GM19240 (cell line): Measurements from ENCODE around the gene ASB8.
A peak's percentile ranks its signal among the peaks of the same experiment; 100 is the strongest.

Experiments used
- DNase-seq: peaks from one replicate; pipeline ENCODE4 v3.0.0; 2011; ENCODE audit warnings: low spot score; ENCODE audit not compliant: insufficient read length

Gene ASB8, protein sequence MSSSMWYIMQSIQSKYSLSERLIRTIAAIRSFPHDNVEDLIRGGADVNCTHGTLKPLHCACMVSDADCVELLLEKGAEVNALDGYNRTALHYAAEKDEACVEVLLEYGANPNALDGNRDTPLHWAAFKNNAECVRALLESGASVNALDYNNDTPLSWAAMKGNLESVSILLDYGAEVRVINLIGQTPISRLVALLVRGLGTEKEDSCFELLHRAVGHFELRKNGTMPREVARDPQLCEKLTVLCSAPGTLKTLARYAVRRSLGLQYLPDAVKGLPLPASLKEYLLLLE

GRCh38 chr12:48157018-48157888, at the start of gene ASB8:
Gene ASB8, minus strand, starts transcription at chr12:48157515. Its CDS starts 4,019 bp downstream, at chr12:48153496.
- DNase-seq, result peak; percentile 79

GRCh38 chr12:48203192-48203591, 45.9 kb upstream of the ASB8 start, which contains the start of gene OR10AD1:
Gene OR10AD1, minus strand, starts transcription at chr12:48203292. Its CDS starts 0 bp downstream, at chr12:48203292.
- DNase-seq, result no peak

DNA sequence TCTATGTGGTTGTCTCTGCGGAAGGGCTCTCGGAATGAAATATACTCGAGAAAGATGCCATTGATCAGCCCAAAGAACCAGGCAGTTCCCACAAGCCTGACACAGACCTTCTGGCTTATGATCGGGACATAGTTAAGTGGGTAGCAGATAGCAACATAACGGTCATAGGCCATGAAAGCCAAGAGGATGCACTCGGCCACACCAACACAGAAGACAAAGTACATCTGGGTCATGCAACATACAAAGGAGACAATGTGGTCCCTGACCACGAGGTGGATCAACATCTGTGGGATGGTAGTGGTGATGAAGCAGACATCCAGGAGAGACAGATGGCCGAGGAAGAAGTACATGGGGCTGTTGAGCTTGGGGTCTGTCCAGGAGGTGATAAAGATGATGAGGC, 45.5 kb upstream of the ASB8 start:
- no peak for DNase-seq

GRCh38 chr12:48201516-48201915, 44.2 kb upstream of the ASB8 start:
- no peak for DNase-seq

DNA sequence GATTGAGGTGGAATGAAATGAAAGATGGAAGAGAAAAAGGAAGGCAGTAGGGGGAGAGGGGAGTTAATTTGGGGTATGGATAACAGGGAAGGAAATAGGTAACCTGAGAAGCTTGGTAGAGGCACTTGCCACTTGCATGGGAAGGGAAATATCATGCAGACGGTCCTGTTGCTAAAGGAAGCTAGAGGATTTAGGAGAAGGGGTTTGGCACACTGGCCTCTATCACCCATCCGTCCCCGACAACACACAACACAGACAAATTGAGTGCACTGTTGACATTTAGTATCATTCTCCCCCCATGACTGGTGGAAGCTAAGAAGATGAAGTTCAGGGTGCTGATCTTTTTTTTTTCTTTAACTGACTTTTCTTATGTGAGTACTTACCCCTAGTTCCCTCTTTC, 43.8 kb upstream of the ASB8 start:
- DNase-seq, result no peak

GRCh38 chr12:48199774-48200221, 42.5 kb upstream of the ASB8 start:
- no peak for DNase-seq

DNA sequence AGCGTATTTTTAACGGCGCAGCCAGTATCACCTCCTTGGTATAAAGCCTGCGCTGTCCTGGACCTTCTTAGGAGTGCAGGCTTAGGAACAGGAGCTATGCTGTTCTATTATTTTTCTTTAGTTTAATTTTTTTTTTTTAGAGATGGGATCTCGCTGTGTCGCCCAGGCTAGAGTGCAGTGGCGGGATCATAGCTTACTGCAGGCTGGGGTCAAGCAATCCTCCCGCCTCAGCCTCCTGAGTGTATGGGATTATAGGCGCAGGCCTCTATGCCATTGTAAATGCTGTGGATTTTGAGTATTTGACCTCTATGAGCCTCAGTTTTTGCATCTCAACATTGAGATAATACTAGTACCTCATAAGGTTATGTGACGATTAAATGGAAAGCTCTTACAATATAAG, 41.7 kb upstream of the ASB8 start:
- no peak for DNase-seq

DNA sequence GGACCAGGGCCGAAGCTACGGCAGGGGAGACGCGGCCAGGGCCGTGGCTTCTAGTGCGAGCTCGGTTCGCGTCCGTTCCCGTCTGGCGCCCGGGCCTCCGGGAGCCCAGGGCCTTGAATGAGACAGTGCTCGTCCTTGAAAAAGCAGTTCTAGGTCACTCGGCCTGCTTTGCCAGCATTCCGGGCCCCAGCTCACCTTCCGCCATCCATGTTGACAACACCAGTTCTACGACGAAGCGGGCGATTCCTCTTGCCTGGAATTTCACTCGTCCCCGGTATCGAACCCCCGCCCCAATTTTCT, 41.3 kb upstream of the ASB8 start:
- no peak for DNase-seq

GRCh38 chr12:48197971-48198671, 40.8 kb upstream of the ASB8 start:
- peak; percentile 70 for DNase-seq

GRCh38 chr12:48197549-48197970, 40.2 kb upstream of the ASB8 start:
- no peak for DNase-seq

GRCh38 chr12:48194799-48195201, 37.5 kb upstream of the ASB8 start:
- no peak for DNase-seq

GRCh38 chr12:48193623-48194022, 36.3 kb upstream of the ASB8 start:
- no peak for DNase-seq

DNA sequence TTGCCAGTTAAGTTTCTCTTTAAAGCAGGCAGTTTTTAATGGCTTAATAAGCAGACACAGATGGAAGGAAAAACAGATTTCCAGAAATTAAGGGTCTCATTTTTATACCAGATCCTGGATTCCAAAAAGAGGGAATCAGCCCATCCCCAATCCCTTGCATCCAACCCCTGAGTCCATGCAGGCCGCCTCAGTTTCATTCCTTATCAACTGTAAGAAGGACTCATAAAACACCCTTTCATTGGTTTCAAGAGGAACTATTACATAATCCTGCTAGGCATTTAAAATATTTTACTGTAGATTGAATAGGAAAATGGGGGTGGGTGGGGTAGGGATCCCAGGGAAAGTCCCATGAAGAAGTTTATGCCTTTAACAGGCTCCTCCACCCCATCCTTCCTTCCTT, 35.5 kb upstream of the ASB8 start:
- no peak for DNase-seq

DNA sequence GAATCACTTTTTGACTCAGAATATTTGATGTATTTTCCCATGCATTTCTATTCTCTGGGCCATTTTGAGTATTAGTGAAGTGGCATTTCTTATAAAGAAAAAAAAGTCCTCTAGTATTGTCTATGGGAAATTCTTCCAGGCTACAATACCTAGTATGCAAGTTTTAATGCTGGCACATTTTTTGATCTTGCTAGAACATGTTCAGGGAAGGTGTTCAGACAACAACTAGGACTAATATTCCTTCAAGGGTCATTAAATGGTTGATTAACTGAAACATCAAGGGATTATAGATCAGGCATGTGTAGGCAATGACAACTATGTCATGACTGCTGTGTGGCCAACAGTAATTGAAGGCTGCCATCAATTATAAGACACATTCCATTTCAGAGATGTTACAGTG, 33.8 kb upstream of the ASB8 start:
- DNase-seq, result no peak

GRCh38 chr12:48189331-48190125, 32.2 kb upstream of the ASB8 start:
- DNase-seq, result no peak

- DNase-seq, result no peak
These were observed 30.8 kb upstream of the ASB8 start for GRCh38 chr12:48187916-48188695.

GRCh38 chr12:48185181-48185919, 28.0 kb upstream of the ASB8 start:
- no peak for DNase-seq

DNA sequence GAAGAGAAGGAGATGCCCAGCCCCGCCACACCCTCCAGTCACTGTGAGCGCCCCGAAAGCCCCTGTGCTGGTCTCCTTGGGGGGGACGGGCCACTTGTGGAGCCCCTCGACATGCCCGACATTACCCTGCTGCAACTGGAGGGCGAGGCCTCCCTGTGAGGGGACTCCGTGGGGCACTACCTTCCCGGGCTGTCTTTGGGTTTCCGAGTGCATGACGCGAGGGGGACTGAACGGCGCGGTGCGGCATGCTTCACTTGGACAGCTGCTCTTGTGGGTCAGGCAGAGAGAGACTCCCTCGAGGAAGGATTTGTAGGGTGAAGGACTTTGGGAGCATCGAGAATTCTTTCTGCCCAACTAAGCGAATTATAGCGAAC, 27.2 kb upstream of the ASB8 start:
- no peak for DNase-seq

DNA sequence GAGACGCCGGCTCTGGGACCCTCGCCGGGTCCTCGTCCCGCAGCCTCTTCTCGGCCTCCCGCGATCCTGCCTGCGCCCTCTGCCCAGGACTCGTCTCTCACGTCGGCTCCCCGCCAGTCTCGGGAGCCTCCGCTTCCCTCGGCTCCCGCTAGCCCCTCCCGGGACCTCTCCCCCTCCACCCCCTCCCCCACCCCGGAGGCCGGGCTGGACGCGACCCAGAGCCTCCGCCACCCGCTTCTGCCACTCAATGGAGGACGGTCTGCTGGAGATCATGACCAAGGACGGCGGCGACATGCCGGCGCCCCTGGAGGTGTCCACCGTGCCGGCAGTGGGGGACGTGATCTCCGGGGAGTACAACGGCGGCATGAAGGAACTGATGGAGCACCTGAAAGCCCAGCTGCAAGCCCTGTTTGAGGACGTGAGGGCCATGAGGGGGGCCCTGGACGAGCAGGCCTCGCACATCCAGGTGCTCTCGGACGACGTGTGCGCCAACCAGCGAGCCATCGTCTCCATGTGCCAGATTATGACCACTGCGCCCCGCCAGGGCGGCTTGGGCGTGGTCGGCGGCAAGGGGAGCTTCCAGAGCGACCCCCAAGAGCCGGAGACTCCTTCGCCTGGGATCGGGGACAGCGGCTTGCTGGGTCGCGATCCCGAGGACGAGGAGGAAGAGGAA, 26.7 kb upstream of the ASB8 start:
- DNase-seq, result no peak
